Gastrocnemius medialis (tissue), 4 donors: ENCODE measurements around the gene TBX21. TPM values are rescaled to one million over a fixed set of nuclear protein-coding genes. Genes with fewer than 3 reads are reported as not detected.

ENCODE experiments used
- ATAC-seq, 2 donors: fragments of 150-250 bp; one replicate each; pipeline ENCODE4 v1.9.1; 2016
- DNase-seq, 2 donors: peaks; one replicate each; pipeline ENCODE4 v3.0.0-alpha.2; 2019
- H3K27ac ChIP-seq, 4 donors: fragments of 200-600 bp; sonication (generic); 1 replicate in 1 of 4; 2 replicates in 3 of 4; pipeline ENCODE4 v1.5.1; 2016 to 2018; ENCODE audit warnings: mild to moderate bottlenecking in 2 of 4, moderate library complexity in 1 of 4
- H3K27me3 ChIP-seq, 3 donors: fragments of 200-600 bp; sonication (generic) in 2 of 3; 1 replicate in 1 of 3; 2 replicates in 2 of 3; pipeline versions ENCODE4 v1.5.1 to v1.6.0; 2016 to 2019; ENCODE audit warnings: mild to moderate bottlenecking in 1 of 3, moderate library complexity in 1 of 3
- H3K36me3 ChIP-seq, 2 donors: fragments of 200-600 bp; sonication (generic) in 1 of 2; one replicate each; pipeline ENCODE4 v1.5.1; 2017 to 2018
- H3K4me1 ChIP-seq, 2 donors: fragments of 200-600 bp; sonication (generic) in 1 of 2; one replicate each; pipeline ENCODE4 v1.5.1; 2016 to 2017; ENCODE audit warnings: mild to moderate bottlenecking in 2 of 2
- H3K4me3 ChIP-seq, 4 donors: fragments of 200-600 bp; sonication (generic) in 3 of 4; 1 replicate in 1 of 4; 2 replicates in 3 of 4; pipeline ENCODE4 v1.5.1; 2016 to 2019; ENCODE audit warnings: mild to moderate bottlenecking in 2 of 4
- H3K9me3 ChIP-seq, 3 donors: fragments of 200-600 bp; sonication (generic) in 2 of 3; 1 replicate in 1 of 3; 2 replicates in 2 of 3; pipeline ENCODE4 v1.5.1; 2016 to 2019
- CTCF ChIP-seq, 5 experiments: fragments of 450-650 bp in 3 of 5; fragments of 200-600 bp in 2 of 5; sonication (generic) in 2 of 5; IDR thresholded peaks in 4 of 5; conservative IDR thresholded peaks in 1 of 5; 1 replicate in 4 of 5; 2 replicates in 1 of 5; pipeline ENCODE4 v1.5.1; 2016 to 2019; ENCODE audit warnings: antibody characterized with exemption in 5 of 5, mild to moderate bottlenecking in 3 of 5, moderate library complexity in 3 of 5
- POLR2A ChIP-seq, 2 donors: fragments of 450-650 bp; IDR thresholded peaks; one replicate each; pipeline ENCODE4 v1.6.1; 2017; ENCODE audit warnings: antibody characterized with exemption in 2 of 2, mild to moderate bottlenecking in 2 of 2, moderate library complexity in 2 of 2
- in situ Hi-C, 4 donors: fragments of 200-750 bp; cut with MboI; loops; one replicate each; pipeline versions ENCODE4 v1.15.0 to v1.8.0; 2017; ENCODE audit warnings: low sequenced_read_pairs in 4 of 4
- intact Hi-C: fragments of 100-400 bp; cut with DNase I; formaldehyde crosslinking; loops from one replicate; pipeline ENCODE4 v1.15.1; 2023; ENCODE audit warnings: low total_unique reads
- total RNA-seq, 4 donors: library from RNA; depleted of rRNA; stranded (reverse); fragments of >200 nt; gene quantifications; one replicate each; pipeline versions ENCODE4 v1.1.0 to v1.2.3, GENCODE V29; 2016

The TBX21 gene
- total RNA-seq, 4 donors from 2014 or later, result 0.98 to 3.3 TPM; not detected in 2

GRCh38 chr17:47686276-47686635 is 46.8 kb upstream of the TBX21 start:
- no peak for DNase-seq
- TF ChIP-seq POLR2A (IDR thresholded peaks at IDR 0.05) (no peak), CTCF (IDR thresholded peaks at IDR 0.05 in 4 of 5, conservative IDR thresholded peaks at IDR 0.05 in 1 of 5) (no peak)
- H3K36me3 ChIP-seq, result peaks cover 0 to 30% of the 10 kb centered on the region in 2 donors

DNA sequence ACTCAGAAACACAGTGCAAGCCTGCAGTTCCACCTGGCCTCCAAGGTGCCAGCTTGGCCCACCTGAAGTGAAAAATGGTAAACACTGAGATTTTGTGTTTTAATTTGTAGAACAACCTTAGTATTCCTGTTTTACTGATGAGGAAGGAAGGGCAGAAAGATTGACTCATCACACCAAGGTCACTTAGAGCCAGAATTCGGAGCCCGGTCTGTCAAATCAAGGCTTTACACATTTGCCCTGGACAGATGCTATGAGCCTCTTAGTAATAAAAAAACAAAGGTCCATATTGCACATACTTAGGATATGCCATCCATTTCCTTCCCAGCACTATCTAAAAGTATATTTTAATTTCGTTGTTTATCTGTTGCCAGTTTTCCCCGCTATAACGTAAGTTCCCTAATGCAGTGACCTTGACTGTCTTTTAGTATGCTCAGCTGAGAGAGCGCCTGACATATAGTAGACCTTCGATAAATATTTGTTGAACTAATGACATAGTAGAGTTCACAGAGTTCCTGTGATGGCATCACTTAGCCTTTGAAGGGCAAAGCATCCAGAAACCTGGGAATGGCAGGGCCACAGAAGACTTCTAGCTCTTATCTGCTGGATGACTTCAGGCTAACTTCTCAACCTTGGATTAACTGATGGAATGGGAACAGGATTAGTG is 46.2 kb upstream of the TBX21 start:
- ATAC-seq, result no peak
- intact Hi-C loops (no loop called here), in situ Hi-C loops (no loop called here)
- Histone ChIP-seq H3K27me3 (no peaks in the 10 kb centered on the region), H3K9me3 (no peaks in the 10 kb centered on the region), H3K4me3 (no peak overlapping the region), H3K27ac (peak overlapping the region in 3 of 4 donors; percentile 27 to 52 (median 40)), H3K36me3 (peaks cover 0 to 27% of the 10 kb centered on the region in 2 donors), H3K4me1 (peaks cover 23 to 30% of the 10 kb centered on the region in 2 donors)
- no peak for DNase-seq
- TF ChIP-seq CTCF (IDR thresholded peaks at IDR 0.05 in 4 of 5, conservative IDR thresholded peaks at IDR 0.05 in 1 of 5) (no peak), POLR2A (IDR thresholded peaks at IDR 0.05) (no peak)

More at GRCh38 chr17:47686276-47686635, 46.8 kb upstream of the TBX21 start:
- no peaks in the 10 kb centered on the region for H3K27me3 ChIP-seq
- H3K4me3 ChIP-seq, result no peak overlapping the region
- no peak for ATAC-seq
- intact Hi-C loops (no loop called here), in situ Hi-C loops (no loop called here)
- H3K27ac ChIP-seq, result peak overlapping the region; percentile 27 to 52 (median 43)
- peaks cover 23 to 30% of the 10 kb centered on the region in 2 donors for H3K4me1 ChIP-seq
- H3K9me3 ChIP-seq, result no peaks in the 10 kb centered on the region

DNA sequence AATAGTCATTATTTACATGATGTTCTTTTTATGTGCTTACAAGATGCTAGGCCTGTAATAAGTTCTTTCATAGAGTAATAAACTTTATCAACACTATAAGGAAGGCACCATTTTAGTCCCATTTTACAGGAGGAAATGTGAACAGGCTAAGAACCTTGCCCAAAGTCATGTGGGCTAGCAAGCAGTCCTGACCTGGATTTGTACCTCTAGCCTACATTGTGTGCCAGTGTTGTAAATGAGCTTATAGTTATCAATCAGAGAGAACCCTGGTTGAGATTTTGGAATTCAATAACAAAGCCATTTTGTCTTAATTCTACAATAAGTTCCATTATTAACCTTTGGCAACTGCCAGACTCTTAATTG is 45.7 kb upstream of the TBX21 start:
- no peak for TF ChIP-seq POLR2A (IDR thresholded peaks at IDR 0.05)
- TF ChIP-seq CTCF (IDR thresholded peaks at IDR 0.05 in 4 of 5, conservative IDR thresholded peaks at IDR 0.05 in 1 of 5), result no peak
- DNase-seq (no peak), ATAC-seq (no peak)
- H3K4me3 ChIP-seq, result no peak overlapping the region
- in situ Hi-C loops (no loop called here), intact Hi-C loops (no loop called here)
- peaks cover 23 to 30% of the 10 kb centered on the region in 2 donors for H3K4me1 ChIP-seq
- H3K9me3 ChIP-seq, result no peaks in the 10 kb centered on the region
- peak overlapping the region in 3 of 4 donors; percentile 22 to 40 (median 31) for H3K27ac ChIP-seq
- no peaks in the 10 kb centered on the region for H3K27me3 ChIP-seq
- H3K36me3 ChIP-seq, result peaks cover 0 to 22% of the 10 kb centered on the region in 2 donors

DNA sequence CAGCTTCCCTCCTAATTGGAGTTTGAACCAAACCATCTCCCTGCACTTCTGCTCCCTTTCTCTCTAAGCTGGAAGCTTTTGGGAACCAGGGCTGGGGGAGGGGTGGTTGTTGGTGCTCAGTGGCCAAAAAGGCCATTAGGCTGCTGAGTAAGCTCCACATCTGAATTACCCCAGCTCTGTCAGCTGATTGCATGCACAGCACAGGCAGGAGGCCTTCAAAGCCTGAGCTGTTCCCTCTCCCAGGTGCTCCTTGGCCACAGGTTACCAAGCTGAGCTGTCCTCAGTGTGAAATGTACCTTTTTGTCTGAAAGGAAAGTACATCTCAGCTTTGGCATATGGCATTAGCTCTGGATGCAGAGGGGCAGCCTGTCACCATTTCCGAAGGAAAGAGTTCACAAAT is 45.3 kb upstream of the TBX21 start:
- Histone ChIP-seq H3K27me3 (no peaks in the 10 kb centered on the region), H3K4me3 (no peak overlapping the region), H3K4me1 (peaks cover 27 to 30% of the 10 kb centered on the region in 2 donors), H3K9me3 (no peaks in the 10 kb centered on the region), H3K27ac (peak overlapping the region in 3 of 4 donors; percentile 22 to 40 (median 31)), H3K36me3 (peaks cover 0 to 17% of the 10 kb centered on the region in 2 donors)
- in situ Hi-C loops (no loop called here), intact Hi-C loops (no loop called here)
- ATAC-seq (peak in 1 of 2 donors; percentile 82), DNase-seq (peak in 1 of 2 donors; percentile 28)
- TF ChIP-seq POLR2A (IDR thresholded peaks at IDR 0.05), result no peak
- TF ChIP-seq CTCF (IDR thresholded peaks at IDR 0.05 in 4 of 5, conservative IDR thresholded peaks at IDR 0.05 in 1 of 5), result no peak
